GM12873 (cell line): ENCODE results near the gene POMT2.

Experiments
- TF ChIP-seq, protein P1 (sequence below): IDR thresholded peaks from 2 replicates; pipeline ENCODE4 v1.5.1; 2012; ENCODE audit warnings: low read depth, mild to moderate bottlenecking, moderate library complexity, low read length, control low read depth; ENCODE audit not compliant: insufficient read depth; ENCODE audit errors: missing control alignments

The POMT2 gene

DNA sequence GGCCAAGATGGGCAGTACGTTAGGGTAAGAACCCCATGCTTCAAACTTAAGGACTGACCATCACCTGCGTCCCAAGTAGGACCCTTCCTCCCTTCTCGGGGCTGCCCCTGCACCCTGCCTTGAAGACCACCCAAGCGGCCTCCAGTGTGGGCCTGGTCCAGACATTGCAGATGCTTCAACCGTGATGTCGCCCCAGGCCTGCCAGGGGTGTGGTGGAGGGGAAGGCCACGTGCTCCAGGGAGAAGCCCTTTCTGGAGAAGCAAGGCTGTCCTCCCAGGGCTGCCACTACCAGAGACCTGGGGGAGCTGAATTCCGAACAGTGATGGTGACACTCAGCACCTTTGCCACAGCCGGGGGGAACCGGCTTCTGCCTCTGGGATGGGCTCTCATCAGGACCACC is 63.0 kb downstream of the POMT2 start:
- TF ChIP-seq, protein P1, sequence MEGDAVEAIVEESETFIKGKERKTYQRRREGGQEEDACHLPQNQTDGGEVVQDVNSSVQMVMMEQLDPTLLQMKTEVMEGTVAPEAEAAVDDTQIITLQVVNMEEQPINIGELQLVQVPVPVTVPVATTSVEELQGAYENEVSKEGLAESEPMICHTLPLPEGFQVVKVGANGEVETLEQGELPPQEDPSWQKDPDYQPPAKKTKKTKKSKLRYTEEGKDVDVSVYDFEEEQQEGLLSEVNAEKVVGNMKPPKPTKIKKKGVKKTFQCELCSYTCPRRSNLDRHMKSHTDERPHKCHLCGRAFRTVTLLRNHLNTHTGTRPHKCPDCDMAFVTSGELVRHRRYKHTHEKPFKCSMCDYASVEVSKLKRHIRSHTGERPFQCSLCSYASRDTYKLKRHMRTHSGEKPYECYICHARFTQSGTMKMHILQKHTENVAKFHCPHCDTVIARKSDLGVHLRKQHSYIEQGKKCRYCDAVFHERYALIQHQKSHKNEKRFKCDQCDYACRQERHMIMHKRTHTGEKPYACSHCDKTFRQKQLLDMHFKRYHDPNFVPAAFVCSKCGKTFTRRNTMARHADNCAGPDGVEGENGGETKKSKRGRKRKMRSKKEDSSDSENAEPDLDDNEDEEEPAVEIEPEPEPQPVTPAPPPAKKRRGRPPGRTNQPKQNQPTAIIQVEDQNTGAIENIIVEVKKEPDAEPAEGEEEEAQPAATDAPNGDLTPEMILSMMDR: no peak

DNA sequence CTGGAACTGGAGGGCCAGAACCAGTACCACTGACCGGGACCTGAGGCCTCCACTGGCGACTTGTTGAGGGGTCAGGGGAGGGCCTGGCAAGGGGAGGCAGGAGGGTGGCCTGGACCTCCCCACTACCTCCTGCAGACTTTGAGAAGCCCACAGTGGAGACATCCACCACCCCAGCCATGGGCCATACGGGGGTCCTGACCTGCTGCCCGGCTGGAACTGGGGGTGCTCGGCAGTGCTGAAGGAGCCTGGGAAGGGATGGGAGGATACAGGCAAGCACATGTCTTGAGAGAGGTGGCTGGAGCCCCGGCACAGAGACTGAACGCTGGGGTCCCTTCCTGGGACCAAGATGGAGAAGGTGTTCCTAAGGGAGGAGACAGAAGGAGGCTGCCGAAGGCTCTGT is 64.0 kb downstream of the POMT2 start:
- TF ChIP-seq, protein P1: no peak

DNA sequence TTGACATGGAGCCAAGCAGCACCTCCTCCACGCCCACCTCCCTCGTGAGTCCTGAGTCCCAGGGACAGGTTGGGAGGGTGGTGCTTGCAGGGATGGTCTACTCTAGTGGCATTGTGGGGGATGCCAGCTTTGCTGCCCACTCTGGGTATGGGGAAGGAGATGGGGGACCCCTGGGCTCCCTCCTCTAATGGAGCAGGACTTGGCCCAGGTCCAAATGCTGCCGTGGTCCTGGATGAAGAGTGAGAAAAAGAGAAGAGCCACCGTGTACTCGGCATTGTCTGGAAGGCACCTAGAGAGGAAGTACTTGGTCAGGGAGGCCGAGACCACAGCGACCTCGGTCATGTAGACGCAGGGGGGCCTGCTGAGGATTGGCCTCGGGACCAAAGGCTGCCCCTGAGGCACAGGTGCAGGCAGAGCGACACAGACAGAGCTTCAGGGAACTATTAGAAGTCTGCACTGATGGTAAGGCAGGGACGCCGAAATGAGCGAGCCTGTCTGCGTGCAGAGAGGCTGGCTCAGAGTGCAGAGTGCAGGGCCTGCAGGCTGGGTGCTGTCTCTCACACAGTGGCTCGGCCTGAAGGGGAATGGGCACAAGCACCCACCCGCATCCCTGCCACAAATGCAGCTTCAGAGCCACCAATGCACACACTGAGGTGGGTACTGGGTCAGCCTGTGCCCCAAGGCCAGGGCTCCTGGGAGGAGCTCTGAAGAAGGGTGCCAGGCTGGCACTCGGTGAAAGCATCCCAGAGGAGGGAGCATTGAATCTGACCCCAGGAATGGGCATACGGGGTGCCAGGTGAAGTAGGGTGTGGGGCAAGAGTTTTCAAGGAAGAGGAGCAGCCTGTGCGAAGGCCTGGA is 67.1 kb downstream of the POMT2 start:
- TF ChIP-seq, protein P1: no peak

DNA sequence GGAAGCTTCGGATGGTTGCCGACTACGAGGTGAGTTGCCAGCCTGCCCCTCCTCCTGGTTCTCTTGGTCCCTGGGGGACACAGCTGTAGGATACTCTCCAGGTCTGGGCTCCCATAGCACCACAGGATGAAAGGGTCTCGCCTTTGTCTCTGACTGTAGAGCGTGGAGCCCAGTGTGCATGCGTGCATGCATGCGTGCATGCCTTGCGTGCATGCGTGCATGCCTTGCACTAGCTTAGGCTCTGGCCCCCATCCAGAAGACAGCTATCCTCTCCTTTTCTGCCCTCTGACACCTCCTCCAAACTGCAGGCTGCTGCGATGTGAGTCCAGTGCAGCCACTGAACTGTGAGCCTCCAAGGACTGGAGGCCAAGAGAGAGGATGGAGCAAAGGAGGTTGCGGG is 68.8 kb downstream of the POMT2 start:
- TF ChIP-seq, protein P1: no peak

DNA sequence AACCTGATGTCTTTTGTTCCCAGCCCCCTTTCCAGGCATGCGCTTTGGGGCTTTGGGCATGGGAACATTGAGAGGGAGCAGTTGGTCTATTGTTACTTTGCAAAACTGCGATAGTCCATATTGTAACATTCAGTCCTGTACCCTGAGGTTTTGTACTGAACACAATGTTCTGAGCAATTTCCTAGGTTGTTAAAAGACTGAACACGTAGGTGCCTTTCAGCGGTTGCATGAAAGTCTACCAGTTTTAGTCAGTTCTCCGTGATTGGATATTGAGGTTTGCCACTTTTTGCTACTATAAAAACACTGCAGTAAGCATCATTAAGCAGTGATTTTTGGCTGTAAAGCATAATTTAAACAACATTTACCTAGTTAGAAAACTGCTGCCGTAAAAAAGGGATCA is 69.8 kb downstream of the POMT2 start:
- TF ChIP-seq, protein P1: no peak

DNA sequence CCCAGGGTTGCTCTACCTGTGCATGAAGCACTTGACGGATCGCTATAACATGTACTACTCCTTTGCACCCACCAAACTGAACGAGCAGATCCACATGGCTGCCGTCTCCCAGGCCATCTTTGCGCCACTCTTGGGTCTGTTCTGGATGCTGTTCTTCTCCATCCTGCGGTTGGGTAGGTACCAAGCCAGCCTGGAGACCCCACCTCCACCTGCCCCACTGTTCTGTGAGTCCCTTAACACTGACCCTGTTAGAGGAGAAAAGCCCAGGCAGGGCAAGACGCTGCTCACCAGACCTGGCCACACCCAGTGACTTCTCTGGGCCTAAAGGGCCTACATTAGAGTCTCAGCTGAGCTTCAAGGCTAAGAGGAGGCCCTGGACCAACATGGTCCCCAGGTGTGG is 71.4 kb downstream of the POMT2 start:
- TF ChIP-seq, protein P1: no peak

DNA sequence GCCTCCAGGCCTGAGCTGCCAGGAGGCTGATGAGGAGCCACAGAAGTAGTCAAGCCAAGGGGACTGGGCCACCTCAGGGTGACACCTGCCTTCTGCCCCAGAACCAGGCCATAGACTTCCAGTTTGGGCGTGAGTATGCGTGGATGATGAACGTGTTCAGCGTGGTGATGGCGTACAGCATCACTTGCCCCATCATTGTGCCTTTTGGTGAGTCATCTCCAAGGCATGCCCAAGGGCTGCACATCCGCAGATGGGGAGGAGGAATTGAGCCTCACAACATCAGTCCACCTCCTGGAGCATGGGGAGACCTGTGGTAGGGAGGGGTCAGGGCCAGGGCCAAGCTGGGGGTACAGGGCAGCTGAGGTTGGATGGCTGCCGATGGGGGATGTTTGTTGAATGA is 72.0 kb downstream of the POMT2 start:
- TF ChIP-seq, protein P1: no peak
